Stimulated activated CD8-positive, alpha-beta memory T cell treated with anti-CD3 and anti-CD28 coated beads, Interleukin-4, amount 100 ng/mL, for 1 hour (primary cell): ENCODE measurements around the gene TUSC7.

ENCODE experiments used
- DNase-seq, 2 donors: peaks; one replicate each; pipeline ENCODE4 v3.0.0-alpha.2; 2020; ENCODE audit warnings: low read depth in 2 of 2, low spot score in 1 of 2

The TUSC7 gene

GRCh38 chr3:116709479-116709878 is at the start of gene TUSC7:
TUSC7 (plus strand) TSS chr3:116709779.
- DNase-seq, result no peak

DNA sequence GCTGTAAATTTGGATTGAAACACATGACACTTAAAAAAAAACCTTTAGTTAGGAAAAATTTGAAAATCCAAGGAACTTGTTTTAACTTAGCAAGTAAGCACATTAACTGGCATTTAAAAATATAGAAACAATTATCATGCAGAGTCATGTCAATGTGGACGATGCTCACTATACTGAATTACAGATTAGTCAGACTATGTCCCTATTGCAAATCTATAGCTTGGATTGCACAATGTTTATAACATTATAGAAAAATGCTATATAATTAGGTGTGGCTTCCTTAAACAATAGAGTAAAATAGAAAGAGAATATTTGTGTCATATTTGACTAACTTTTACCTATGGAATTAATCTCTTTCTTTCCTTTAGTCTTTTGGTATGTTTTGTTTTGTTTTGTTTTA is 48.4 kb upstream of the TUSC7 start:
- no peak for DNase-seq

DNA sequence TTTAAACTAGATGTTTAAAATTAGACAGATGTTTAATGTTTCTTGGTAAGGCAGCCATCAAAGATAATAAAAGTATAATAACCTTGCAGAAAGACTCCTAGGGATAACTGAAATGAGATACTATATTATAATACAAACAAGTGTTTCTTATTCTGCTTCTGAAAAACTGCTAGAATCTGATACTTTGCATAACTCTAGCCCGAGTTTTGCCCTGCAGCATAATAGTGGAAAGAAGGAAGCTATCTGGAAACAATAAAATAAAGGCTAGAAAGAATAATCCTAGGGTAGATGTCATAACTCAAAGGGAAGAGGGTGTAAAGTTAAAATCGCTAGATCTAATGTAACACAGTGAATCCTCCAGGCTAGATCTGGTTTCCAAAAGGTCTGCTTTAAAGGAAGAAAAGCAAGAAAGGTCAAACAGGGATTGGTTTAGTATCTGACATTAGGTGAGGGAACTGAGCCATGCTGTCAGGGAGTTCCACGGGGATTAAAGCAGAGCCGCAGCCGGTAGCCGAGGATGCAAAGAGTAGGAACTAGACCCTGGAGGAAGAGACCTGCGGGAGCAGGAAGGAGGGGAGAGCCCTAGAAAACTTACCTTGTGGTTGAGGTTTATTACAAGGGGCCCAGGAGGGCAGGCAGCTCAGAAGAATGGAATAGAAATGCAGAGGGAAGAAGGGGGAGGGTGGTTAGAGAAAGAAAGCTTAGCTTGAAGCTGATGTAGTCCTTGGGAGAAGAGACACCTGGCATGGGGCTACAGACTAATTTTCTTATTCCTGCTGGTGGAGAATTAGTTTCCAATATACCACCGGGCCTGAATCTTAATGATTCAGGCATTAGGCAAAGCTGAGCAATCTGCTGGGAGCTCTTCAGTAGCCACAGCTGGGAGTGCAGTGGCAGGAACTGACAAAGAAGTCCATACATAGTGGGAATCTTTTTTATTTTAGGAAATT is 46.1 kb upstream of the TUSC7 start:
- DNase-seq, result no peak

GRCh38 chr3:116667324-116667723 is 42.3 kb upstream of the TUSC7 start:
- no peak for DNase-seq

DNA sequence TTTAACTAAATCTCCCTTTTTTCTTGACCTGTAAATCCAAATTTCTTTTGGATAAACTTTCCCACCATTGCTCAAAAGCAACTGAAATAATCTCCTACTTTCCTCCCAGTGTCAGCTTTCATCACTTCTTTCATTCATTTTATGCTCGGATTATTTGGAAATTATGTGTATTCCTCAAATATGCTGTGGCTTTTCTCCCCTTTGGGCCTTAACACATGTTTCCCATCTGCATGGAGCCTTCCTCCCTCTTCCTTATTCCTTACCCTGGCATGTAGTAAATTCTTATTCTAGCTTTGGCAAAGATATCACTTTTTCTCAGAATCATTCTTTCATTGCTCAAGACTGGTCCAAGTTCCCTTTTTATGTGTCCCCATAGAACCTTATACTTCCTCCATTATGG is 41.8 kb upstream of the TUSC7 start:
- no peak for DNase-seq

GRCh38 chr3:116669576-116669975 is 40.0 kb upstream of the TUSC7 start:
- DNase-seq, result no peak

GRCh38 chr3:116671151-116671550 is 38.4 kb upstream of the TUSC7 start:
- DNase-seq, result no peak

DNA sequence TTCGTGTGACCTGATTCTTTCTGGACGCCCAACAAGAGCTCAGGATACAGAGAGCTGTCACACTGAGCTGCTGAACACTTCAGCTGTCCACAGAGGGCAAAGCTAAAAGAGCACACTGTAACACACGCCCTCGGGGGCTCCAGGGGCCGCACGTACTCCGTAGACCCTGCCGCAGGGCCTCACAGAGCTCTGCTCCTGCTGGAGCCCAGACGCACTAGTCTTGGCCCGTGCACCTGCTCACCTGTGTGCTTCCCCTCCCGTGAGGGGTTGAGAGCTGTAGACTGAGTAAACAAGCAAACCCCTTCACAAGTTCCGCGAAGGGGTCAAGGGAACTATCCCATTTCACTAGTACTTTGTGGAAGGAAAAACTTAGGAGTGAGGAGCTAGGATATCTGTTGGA is 30.7 kb upstream of the TUSC7 start:
- DNase-seq, result no peak

DNA sequence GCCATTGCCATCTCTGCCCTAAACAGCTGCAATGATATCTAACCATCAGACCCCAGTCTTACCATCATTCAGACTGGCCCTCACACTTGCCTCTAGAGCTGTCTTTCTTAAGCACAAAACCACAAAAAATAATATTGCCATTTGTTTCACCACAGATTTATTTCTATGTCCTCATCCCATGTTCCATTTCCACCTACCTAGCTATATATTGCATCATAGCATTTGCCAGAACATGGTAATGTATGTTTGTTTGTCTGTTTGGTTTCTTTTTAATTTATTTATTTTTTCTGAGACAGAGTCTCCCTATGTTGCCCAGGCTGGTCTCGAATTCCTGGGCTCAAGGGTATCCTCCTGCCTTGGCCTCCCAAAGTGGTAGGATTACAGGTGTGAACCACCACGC is 18.5 kb upstream of the TUSC7 start:
- DNase-seq, result no peak

DNA sequence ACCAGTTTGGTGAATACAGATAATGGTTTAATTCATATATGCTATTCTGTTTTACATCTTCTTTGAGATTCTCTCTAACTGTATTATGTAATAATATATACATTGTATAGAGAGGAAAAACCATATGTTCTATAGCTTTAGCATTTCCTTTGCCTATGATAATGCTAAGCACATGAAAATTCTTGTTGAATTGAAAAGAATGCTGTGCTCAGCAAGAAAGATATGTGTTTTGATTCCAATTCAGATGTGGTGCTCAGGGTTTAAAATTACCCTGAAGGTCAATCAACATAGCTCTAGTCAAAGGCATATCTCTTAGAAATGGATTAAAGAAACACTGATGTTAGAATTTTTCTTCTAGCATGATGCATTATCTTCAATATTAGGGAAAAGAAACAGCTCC is 8.5 kb upstream of the TUSC7 start:
- no peak for DNase-seq

DNA sequence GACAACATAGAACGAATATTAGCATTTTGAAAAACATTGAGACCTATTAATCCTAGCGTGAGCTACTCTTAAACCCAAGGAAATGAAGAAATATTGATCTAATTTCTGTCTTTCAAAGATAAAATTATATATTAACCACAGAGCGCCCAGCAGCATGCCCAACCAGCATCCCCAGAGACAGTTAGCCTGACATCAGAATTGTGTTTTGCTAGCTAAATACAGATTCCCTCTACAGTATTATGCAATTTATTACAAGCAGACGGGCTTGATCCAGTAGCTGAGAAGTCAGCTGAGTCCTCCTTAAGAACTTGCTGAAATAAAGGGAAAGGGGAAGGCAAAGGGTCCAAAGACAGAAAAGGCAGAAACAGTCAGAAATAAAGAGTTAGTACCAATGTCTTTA is 7.2 kb upstream of the TUSC7 start:
- DNase-seq, result no peak

DNA sequence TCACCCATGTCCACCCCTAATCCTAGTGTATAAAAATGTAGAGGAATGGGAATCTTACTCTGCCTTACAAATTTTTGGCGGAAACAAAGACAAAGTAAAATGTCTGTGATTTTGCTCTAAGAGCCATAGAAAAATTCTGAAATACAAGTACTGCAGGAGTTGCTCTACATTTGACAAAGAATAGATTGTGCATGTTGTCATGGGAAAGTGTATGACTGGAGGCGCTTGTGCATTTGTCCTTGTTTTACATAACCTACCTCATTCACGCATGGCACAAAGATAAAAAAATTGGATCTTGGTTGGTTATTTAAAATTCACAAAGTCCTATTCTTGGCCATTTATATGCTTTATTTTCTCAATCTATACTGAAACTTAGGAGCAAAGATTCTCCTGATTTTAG is 2.0 kb upstream of the TUSC7 start:
- DNase-seq, result no peak

GRCh38 chr3:116716490-116716889 is 6.9 kb downstream of the TUSC7 start:
- DNase-seq, result no peak

GRCh38 chr3:116717566-116717965 is 8.0 kb downstream of the TUSC7 start:
- DNase-seq, result no peak

- DNase-seq, result no peak
Measured at GRCh38 chr3:116728454-116728853, 18.9 kb downstream of the TUSC7 start.

GRCh38 chr3:116734243-116734642 is 24.7 kb downstream of the TUSC7 start:
- no peak for DNase-seq

DNA sequence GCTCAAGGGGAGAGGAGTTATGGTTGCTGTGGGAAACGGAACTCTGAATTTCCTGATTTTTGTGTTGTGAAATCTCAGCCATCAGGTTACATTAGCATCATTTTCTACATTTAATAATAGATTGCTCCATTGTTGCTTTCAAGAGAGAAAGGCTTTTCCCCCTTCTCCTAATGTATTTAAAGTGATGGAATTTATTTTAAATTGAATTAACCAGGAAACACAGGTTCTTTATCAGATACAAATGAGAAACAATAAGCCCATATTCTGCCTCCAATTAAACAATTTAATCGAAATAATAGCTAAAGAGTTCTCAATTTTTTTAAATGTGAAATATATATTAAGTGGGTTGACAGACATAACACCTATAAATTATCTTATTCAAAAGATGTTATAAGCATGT is 30.1 kb downstream of the TUSC7 start:
- DNase-seq, result no peak

GRCh38 chr3:116740293-116740692 is 30.7 kb downstream of the TUSC7 start:
- DNase-seq, result no peak

DNA sequence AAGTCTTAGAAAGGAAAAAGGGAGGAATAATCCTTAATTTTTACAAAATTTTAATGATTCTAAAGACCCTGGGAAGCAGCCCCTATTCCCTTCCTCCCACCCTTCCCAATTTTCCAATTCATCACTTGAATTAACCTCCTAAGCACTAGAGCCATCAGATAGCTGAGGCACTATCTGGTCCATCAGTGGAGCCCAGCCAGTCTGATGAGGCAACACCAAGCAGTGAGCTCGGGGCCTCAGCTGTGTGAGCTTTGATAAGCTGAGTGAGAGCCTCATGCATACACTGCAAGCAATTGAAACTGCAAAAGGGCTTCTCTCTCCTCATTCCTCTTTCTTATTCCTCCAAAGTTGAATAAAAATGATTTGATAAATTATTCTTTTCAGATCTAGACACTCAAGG is 31.9 kb downstream of the TUSC7 start:
- DNase-seq, result no peak

GRCh38 chr3:116743062-116743461 is 33.5 kb downstream of the TUSC7 start:
- no peak for DNase-seq

GRCh38 chr3:116749388-116749787 is 39.8 kb downstream of the TUSC7 start:
- DNase-seq, result no peak

DNA sequence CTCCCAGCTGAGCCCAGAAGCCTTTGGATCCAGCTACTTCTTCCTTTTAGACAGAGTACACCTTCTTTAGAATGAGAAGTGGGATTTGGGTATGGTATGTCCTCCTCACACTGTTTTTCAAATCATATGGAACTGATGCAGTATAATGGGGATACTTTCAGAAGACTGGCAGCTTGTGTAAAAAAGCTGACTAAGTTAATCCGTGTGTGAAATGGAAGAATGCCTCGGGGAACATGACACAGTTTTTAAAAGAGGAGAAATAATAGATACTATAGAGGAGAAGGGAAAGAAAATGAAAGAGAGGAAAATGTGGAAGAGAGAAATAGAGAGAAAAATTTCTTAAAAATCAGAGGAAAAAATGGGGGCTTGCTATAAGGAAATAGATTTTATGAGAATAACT is 47.7 kb downstream of the TUSC7 start:
- no peak for DNase-seq

DNA sequence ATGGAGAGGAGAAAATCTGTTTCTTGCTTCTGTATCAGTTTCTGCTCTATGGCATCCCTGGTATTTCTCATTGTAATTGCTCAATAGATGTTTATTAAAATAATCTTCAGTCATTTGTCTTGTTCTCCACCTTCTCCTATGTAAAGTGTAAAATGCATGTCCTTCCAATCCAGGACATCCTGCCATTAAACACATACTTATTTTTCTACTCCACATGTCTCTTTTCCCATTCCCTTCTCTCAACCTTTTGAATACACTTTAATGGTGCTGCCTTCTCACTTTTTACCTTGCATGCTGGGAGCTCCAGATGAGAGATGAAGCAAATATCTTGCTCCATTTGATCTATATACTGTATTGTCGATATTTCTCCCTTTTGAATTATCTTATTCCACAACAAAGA is 49.7 kb downstream of the TUSC7 start:
- no peak for DNase-seq
